Measurements from ENCODE around the gene SLCO2B1.
"Not testable (repeated sequence)": the region's sequence is repeated elsewhere in the genome, so short reads cannot be mapped to it uniquely, and the experiment has no call there.

Gene SLCO2B1

GRCh38 chr11:75150879-75151278 lies at the start of gene SLCO2B1:
TSS of gene SLCO2B1 (plus strand) at chr11:75151107. CDS start at chr11:75151382, 275 bp downstream.
- no peak for DNase-seq

DNA sequence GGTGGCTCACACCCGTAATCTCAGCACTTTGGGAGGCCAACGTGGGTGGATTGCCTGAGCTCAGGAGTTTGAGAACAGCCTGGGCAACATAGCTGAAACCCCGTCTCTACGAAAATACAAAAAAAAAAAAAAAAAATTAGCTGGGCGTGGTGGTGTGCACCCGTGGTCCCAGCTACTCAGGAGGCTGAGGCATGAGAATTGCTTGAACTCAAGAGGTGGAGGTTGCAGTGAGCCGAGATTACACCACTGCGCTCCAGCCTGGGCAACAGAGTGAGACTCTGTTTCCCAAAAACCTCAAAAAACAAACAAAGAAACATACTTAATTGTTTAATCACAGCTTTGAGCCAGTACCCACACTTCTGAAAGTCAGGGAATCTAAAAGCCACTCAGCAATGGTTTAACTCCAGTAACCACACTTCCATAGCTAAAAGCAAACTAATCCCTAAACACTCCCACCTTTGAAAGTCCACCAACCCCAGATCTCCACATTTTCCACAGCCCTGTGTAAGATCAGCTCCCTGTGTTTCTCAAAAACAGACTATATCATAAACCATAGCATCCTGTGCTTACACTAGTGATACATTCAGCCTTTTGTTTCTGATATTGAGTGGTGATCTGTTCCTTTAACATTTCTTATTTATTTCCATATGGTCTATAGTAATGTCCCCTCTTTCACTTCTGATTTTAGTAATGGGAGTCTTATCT lies 49.3 kb upstream of the SLCO2B1 start:
- no peak for DNase-seq

DNA sequence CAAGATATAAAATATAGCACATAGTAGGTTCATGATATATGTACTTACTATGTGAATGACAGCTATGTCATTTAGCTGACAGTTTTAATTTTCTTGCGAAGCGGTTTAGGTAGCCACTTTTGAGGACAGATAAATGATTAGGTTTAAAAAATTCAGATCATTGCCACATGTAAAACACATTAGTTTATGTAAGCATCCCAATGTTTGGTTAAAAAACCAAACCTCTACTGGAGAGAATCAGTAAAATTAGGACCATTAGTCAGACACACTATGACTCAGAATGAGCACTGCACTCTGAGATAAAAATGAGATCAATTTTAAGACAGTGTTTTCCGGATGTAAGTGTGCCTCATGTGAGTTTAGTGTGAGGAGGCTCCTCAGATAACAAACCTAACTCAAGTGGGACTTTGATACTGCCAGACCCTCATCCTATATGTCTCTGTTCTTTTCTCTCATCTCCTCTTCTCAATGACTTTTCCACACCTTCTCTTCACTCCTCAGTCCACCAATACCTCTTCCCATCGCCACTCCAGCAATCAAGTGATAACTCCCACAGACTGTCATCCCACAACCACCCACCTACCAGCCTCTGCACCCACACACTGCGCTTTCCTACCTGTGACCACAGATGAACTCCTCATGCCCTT lies 47.4 kb upstream of the SLCO2B1 start:
- no peak for DNase-seq

GRCh38 chr11:75105462-75105925 lies 45.4 kb upstream of the SLCO2B1 start:
- DNase-seq, result peak; percentile 4

- DNase-seq, result not testable (repeated sequence)
Observed at GRCh38 chr11:75105967-75106681, 44.8 kb upstream of the SLCO2B1 start.

GRCh38 chr11:75107187-75107586 lies 43.7 kb upstream of the SLCO2B1 start:
- no peak for DNase-seq

DNA sequence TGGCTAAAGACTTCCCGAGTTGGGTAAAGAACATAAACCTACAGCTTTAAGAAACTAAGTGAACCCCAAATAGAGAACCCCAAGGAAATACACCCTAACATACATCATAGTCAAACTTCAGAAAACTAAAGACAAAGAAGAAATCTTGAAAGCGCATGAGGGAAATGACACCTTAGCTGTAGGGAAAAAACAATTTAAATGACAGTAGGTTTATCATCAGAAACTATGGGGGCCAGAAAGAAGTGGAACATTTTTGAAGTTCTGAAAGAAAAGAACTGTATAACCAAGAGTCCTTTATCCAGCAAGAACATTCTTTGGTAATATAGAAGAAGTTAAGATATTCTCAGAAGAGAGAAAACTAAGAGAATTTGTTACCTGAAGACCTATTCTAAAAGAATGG lies 38.7 kb upstream of the SLCO2B1 start:
- no peak for DNase-seq

- no peak for DNase-seq
Observed at GRCh38 chr11:75113030-75113429, 37.9 kb upstream of the SLCO2B1 start.

- DNase-seq, result no peak
Observed at GRCh38 chr11:75114465-75114864, 36.4 kb upstream of the SLCO2B1 start.

DNA sequence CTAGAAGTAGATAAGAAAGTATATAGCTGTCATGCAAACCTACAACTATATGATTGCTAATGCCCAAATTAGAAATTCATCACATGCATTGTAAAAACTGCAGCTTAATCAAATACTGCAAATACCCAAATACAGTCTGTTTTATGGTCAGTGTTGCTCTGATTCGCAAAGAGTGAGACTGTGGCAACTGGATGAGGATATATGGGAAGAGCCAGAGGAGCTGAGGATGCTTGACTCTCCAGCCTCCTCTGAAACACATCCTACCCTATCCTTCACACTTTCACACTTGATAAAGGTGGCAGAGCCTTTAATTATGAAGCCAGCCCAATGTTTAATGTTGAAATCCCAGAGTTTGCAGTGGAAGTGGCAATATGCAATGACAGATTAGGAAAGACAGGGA lies 32.3 kb upstream of the SLCO2B1 start:
- DNase-seq, result no peak

DNA sequence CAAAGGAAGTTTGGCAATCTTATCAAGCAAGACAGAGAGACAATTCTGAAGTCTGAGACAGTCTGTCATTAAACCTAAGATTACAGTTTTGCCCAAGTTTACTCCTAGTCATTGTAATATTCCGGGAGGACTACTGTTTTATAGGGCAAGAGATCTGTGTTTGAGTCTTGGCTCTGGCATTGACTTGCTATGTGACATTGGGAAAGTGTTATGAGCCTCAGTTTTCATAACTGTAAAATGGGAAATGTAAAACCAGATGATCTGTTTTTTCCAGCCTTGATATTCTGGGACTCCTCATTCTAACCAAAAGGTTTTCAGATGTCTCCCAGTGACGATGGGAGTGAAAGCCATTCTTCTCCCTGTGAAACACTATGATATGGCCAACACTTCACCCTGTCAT lies 24.3 kb upstream of the SLCO2B1 start:
- DNase-seq, result no peak

GRCh38 chr11:75132080-75132479 lies 18.8 kb upstream of the SLCO2B1 start:
- DNase-seq, result no peak

DNA sequence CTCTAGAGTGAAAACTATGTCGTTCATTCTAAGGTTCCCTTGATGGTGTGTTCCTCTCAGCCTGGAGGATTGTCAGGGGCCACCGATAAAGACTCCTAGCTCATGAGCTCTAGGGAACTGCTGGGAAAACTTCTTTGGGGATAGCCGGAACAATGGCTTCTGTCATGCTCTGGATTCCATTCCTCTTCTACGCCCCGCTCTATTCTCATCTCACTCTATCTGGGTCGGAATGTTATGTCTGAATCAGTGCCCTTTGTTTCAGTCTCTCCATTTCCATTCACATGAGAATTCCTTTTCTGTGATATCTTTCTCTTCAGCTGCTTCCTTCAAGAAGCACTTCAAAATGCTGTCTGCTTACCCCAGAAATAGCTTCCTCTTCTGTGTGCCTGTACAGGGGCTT lies 16.9 kb upstream of the SLCO2B1 start:
- no peak for DNase-seq

DNA sequence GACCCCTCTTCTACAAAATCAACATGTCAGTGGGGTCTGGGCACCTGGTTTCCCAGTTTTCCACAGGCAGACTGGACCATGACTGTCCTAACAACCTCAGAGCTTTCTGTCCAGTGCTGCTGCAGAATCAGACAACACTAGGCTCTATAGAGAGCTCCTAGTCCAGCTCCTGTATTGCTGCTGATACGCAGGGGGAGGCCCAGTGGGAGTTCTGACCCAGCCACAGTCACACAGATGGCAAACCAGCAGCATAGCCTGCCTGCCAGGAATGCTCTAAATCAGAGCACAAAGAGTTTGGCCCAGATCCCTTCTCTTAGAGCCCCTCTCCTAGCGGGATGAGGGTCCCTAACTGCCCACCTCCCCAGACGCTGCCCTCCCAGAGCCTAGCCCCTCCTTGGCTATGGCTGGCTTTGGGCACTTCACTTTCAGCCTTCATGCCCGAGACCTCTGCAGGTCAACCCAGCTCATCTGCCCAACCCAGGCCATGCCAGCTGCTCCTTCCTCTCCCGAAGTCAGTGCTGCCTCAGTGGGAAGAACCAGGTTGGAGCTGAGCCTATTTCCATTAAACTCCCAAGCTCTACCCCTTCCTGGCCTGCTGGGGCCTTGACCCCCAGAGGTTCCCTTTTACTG lies 15.8 kb upstream of the SLCO2B1 start:
- DNase-seq, result no peak

DNA sequence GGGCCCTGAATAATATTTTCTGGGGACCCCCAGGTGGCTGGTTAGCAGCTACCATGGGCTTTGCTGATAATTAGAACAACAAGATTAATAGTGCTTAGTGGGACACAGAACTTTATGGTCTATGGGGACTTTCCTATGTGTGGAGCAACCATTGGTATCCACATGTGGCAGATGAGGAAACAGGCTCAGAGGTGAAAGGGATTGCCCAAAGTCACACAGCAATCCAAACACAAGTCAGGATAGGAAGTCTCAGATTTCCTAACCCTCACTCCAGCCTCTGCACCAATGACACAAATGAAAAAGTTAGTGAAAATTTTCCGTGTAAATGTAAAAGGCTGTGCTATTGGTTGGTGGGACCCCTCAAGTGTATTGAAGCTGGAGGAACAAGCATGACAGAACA lies 15.3 kb upstream of the SLCO2B1 start:
- DNase-seq, result no peak

DNA sequence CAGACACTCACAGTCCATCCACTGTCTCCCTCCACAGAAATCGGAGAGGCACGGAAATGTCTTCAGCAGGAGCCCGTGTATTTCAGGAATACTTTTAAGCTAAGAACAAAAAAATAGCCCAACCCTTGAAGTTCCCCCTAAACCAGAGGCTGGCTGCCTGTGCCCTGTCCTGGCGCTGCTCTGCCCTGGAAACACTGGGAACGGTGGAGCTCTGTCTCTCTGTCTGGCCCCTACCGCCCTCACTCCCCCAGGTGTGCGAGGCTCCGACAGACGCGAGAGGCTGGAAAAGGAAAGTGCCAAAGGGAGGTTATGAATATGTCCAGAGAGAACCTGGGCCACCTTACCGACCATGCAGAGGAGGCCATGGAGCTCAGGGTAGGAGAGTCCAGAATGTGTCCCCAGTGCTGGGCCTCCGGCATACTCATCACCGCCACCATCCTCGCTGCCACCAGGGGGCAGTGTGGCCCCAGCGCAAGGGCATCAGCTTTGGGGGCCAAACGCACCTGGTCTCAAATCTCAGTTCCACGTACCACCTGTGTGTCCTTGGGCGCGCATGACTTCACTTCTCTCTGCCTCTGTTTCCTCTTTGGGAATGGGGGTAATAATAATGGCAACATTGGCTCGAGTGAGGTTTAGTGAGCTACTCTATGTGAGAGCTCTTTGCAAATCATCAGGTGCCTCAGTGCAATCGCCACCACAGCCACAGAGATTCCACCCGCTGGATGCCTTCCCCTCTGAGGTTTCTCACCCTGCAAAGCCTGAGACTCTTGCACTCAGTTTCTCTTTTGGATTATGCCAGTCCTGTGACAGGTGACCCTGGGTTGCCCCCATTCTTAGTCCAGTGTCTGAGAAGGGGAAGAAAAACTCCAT lies 10.4 kb upstream of the SLCO2B1 start:
- peak; percentile 11 for DNase-seq

GRCh38 chr11:75141166-75141565 lies 9.7 kb upstream of the SLCO2B1 start:
- no peak for DNase-seq

DNA sequence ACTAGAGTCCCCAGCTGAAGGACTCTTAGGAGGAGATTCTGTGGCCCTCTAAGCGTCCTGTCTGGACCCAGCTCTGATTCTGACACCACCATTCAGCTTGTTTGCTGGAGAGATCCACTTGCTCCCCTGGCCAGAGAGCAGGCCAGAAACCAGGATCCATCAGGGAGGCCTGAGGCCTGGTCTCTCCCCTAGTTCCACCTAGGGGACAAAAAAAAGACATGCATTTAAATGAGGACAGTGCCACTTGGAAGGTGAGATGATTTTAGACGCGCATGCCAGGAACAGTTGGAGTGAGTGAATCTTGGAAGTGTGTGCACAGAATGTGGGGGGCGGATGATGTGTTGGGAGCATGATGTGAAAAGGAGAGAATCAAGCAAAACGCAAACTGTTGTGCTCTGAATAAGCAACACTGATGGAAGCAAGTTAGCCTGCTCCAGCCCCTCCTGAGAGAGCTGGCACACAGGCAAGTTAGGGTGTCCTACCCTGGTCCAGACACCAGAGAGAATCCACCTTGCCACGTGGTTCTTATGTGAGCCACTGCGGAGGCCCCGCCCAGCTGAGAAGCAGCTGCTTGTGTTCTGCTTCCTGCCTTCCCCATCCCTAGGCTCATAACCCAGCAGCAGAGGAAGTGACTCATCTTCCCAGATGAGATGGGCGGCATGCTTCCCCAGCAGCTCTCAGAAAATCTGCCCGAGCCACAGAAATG lies 8.0 kb upstream of the SLCO2B1 start:
- DNase-seq, result peak; percentile 86

GRCh38 chr11:75143420-75143731 lies 7.5 kb upstream of the SLCO2B1 start:
- DNase-seq, result no peak

DNA sequence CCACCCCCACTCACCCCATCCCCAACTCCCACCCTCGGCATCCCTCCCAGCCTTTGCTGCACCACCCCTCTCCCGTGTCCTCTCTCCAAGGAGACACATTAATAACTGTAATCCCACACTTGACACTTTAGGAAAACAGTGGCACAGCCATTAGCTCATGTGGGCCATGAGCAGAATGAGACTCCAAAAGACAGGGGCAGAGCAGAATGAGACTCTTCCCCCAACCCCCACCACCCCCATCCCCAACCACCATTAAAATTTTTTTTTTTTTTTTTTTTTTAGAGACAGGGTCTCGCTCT lies 6.2 kb upstream of the SLCO2B1 start:
- no peak for DNase-seq

- no peak for DNase-seq
Observed at GRCh38 chr11:75145196-75145971, 5.5 kb upstream of the SLCO2B1 start.

Measured in NCI-H510A treated with DMSO at 0.1 percent for 48 hours (cell line).